ENCODE data around the gene KAT6B. TPM values are rescaled to one million over a fixed set of nuclear protein-coding genes. Genes with fewer than 3 reads are reported as not detected.

Gene KAT6B
- total RNA-seq, 1 donor from 2014 or later = 62.9 TPM

- no peak for DNase-seq
Measured at GRCh38 chr10:75072727-75073126, 246.3 kb downstream of the KAT6B start.

GRCh38 chr10:75073442-75073841 lies 247.0 kb downstream of the KAT6B start:
- DNase-seq = no peak

- DNase-seq = no peak
Measured at GRCh38 chr10:75074711-75075445, 248.5 kb downstream of the KAT6B start.

- DNase-seq = no peak
Measured at GRCh38 chr10:75076348-75076747, 249.9 kb downstream of the KAT6B start.

- DNase-seq = no peak
Measured at GRCh38 chr10:75079436-75080083, 253.2 kb downstream of the KAT6B start.

GRCh38 chr10:75080554-75080953 lies 254.2 kb downstream of the KAT6B start:
- no peak for DNase-seq

- no peak for DNase-seq
Measured at GRCh38 chr10:75081379-75081778, 255.0 kb downstream of the KAT6B start.
